HepG2 (cell line): ENCODE results near the gene STX10. TPM values are rescaled to one million over a fixed set of nuclear protein-coding genes. Genes with fewer than 3 reads are reported as not detected.

Experiments
- BRD4 ChIP-seq: sonication (generic); formaldehyde crosslinking; IDR thresholded peaks from 2 replicates; pipeline ENCODE4 v1.4.0; 2020; ENCODE audit warnings: missing genetic modification reagents
- CAMTA2 ChIP-seq: sonication (generic); formaldehyde crosslinking; IDR thresholded peaks from 2 replicates; pipeline ENCODE4 v1.4.0; 2020; ENCODE audit warnings: mild to moderate bottlenecking, missing genetic modification reagents, borderline replicate concordance
- CCDC6 ChIP-seq: sonication (generic); formaldehyde crosslinking; IDR thresholded peaks from 2 replicates; pipeline ENCODE4 v1.8.1; 2022; ENCODE audit warnings: mild to moderate bottlenecking, missing genetic modification reagents, moderate library complexity
- CREBL2 ChIP-seq: sonication (generic); formaldehyde crosslinking; IDR thresholded peaks from 2 replicates; pipeline ENCODE4 v1.8.1; 2023; ENCODE audit warnings: missing genetic modification reagents, mild to moderate bottlenecking, borderline replicate concordance
- HNRNPUL1 ChIP-seq: fragments of 200-400 bp; formaldehyde crosslinking; IDR thresholded peaks from 2 replicates; pipeline ENCODE4 v1.6.1; 2017; ENCODE audit warnings: low read depth, mild to moderate bottlenecking, low read length, moderate library complexity
- JUND ChIP-seq: sonication (generic); formaldehyde crosslinking; IDR thresholded peaks from 2 replicates; pipeline ENCODE4 v1.8.0; 2022; ENCODE audit warnings: mild to moderate bottlenecking, missing genetic modification reagents
- MXI1 ChIP-seq: IDR thresholded peaks from 3 replicates; pipeline ENCODE4 v1.6.1; 2012; ENCODE audit warnings: low read depth, low read length, inconsistent platforms, borderline replicate concordance
- PAXIP1 ChIP-seq: sonication (generic); formaldehyde crosslinking; conservative IDR thresholded peaks from 2 replicates; pipeline ENCODE4 v1.4.0; 2020; ENCODE audit warnings: mild to moderate bottlenecking, missing genetic modification reagents, moderate library complexity
- PHF5A ChIP-seq: IDR thresholded peaks from one replicate; pipeline ENCODE4 v1.6.1; 2018; ENCODE audit warnings: low read depth, missing genetic modification reagents; ENCODE audit not compliant: unreplicated experiment
- TCF7 ChIP-seq: sonication (generic); IDR thresholded peaks from 2 replicates; pipeline ENCODE4 v1.6.1; 2016; ENCODE audit warnings: antibody characterized with exemption, low read depth
- ZMYM4 ChIP-seq: sonication (generic); formaldehyde crosslinking; IDR thresholded peaks from 2 replicates; pipeline ENCODE4 v1.8.1; 2023; ENCODE audit warnings: mild to moderate bottlenecking, missing genetic modification reagents
- ZNF136 ChIP-seq: sonication (generic); formaldehyde crosslinking; IDR thresholded peaks from 2 replicates; pipeline ENCODE4 v1.8.1; 2022; ENCODE audit warnings: low read depth, mild to moderate bottlenecking, moderate library complexity, missing genetic modification reagents
- ZNF253 ChIP-seq: sonication (generic); formaldehyde crosslinking; IDR thresholded peaks from 2 replicates; pipeline ENCODE4 v1.8.0; 2022; ENCODE audit warnings: mild to moderate bottlenecking, missing genetic modification reagents, borderline replicate concordance
- ZNF337 ChIP-seq: sonication (generic); formaldehyde crosslinking; IDR thresholded peaks from 2 replicates; pipeline ENCODE4 v1.5.1; 2020; ENCODE audit warnings: missing genetic modification reagents, low read depth, mild to moderate bottlenecking, borderline replicate concordance
- ZNF441 ChIP-seq: sonication (generic); formaldehyde crosslinking; IDR thresholded peaks from 2 replicates; pipeline ENCODE4 v1.7.0; 2021; ENCODE audit warnings: missing genetic modification reagents, borderline replicate concordance
- ZNF678 ChIP-seq: sonication (generic); formaldehyde crosslinking; IDR thresholded peaks from 2 replicates; pipeline ENCODE4 v1.4.0; 2020; ENCODE audit warnings: mild to moderate bottlenecking, missing genetic modification reagents
- ZNF773 ChIP-seq: sonication (generic); formaldehyde crosslinking; IDR thresholded peaks from 2 replicates; pipeline ENCODE4 v1.4.0; 2020; ENCODE audit warnings: missing genetic modification reagents, borderline replicate concordance
- ZNF891 ChIP-seq: sonication (generic); formaldehyde crosslinking; IDR thresholded peaks from 2 replicates; pipeline ENCODE4 v1.5.0; 2020; ENCODE audit warnings: mild to moderate bottlenecking, missing genetic modification reagents
- ZSCAN20 ChIP-seq: sonication (generic); formaldehyde crosslinking; IDR thresholded peaks from 2 replicates; pipeline ENCODE4 v1.4.0; 2020; ENCODE audit warnings: missing genetic modification reagents, mild to moderate bottlenecking, borderline replicate concordance
- polyA plus RNA-seq, 8 experiments: library from polyadenylated mRNA; depleted of rRNA in 3 of 8; stranded (reverse) in 7 of 8; unstranded in 1 of 8; fragments of >200 nt; fragmentation: Illumina TruSeq in 4 of 8; extraction: Trizol in 4 of 8; gene quantifications; 2 replicates each; pipeline versions ENCODE4 v1.2.1 to v1.2.3, GENCODE V29; 2011 to 2016; ENCODE audit warnings: low read depth in 4 of 8, missing spikeins in 1 of 8, mixed read lengths in 1 of 8; ENCODE audit not compliant: insufficient read depth in 1 of 8
- total RNA-seq, 5 experiments: library from RNA; depleted of rRNA; stranded (reverse); fragments of >200 nt; fragmentation: Illumina TruSeq; extraction: Trizol; gene quantifications; 2 replicates each; pipeline ENCODE4 v1.2.3, GENCODE V29; 2016; ENCODE audit warnings: low read depth in 1 of 5
- TF ChIP-seq, protein P1 (sequence below): IDR thresholded peaks from 2 replicates; pipeline ENCODE4 v1.6.1; 2016
- TF ChIP-seq, protein P2 (sequence below): sonication (generic); formaldehyde crosslinking; IDR thresholded peaks from 2 replicates; pipeline ENCODE4 v1.9.0; 2022; ENCODE audit warnings: missing genetic modification reagents, mild to moderate bottlenecking, borderline replicate concordance

The STX10 gene
- total and polyA plus RNA-seq, 2 of the 13 experiments (the other 11 are each of a cell fraction or from before 2014, with no cell fraction given), result 47.9 to 66.4 TPM

DNA sequence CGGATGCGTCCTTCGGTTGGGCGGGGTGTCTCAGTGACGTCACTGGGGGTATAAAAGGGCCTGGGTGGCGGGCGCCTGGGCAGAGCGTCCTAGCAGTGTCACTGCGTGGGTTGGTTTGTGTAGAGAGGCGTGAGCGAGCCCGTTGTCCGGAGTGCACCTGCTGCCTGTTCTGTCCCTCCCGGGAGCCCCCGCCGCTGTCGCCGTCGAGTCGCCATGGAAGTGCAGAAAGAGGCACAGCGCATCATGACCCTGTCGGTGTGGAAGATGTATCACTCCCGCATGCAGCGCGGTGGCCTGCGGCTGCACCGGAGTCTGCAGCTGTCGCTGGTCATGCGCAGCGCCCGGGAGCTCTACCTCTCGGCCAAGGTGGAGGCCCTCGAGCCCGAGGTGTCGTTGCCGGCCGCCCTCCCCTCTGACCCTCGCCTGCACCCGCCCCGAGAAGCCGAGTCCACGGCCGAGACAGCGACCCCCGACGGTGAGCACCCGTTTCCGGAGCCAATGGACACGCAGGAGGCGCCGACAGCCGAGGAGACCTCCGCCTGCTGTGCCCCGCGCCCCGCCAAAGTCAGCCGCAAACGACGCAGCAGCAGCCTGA is 2.9 kb upstream of the STX10 start (continued):
- no peak for TF ChIP-seq PAXIP1
- TF ChIP-seq ZNF678, result no peak
- TF ChIP-seq, protein P1, sequence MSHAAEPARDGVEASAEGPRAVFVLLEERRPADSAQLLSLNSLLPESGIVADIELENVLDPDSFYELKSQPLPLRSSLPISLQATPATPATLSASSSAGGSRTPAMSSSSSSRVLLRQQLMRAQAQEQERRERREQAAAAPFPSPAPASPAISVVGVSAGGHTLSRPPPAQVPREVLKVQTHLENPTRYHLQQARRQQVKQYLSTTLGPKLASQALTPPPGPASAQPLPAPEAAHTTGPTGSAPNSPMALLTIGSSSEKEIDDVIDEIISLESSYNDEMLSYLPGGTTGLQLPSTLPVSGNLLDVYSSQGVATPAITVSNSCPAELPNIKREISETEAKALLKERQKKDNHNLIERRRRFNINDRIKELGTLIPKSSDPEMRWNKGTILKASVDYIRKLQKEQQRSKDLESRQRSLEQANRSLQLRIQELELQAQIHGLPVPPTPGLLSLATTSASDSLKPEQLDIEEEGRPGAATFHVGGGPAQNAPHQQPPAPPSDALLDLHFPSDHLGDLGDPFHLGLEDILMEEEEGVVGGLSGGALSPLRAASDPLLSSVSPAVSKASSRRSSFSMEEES (CRISPR knock-in tag), result peak; percentile 55
- no peak; the same call in 1 of the 2 replicates for TF ChIP-seq CCDC6 (CRISPR knock-in tag)
- 0 out of 2 replicates have a peak, but pooled peaks have one; percentile 30 for TF ChIP-seq ZNF136 (CRISPR knock-in tag)
- TF ChIP-seq ZNF337 (CRISPR knock-in tag), result no peak
- TF ChIP-seq ZNF773 (CRISPR knock-in tag), result no peak
- peak; percentile 71; the same call in 1 of the 3 replicates for TF ChIP-seq MXI1
- TF ChIP-seq PHF5A (CRISPR knock-in tag), result no peak
- 0 out of 2 replicates have a peak, but pooled peaks have one; percentile 25 for TF ChIP-seq BRD4
- TF ChIP-seq ZNF891 (CRISPR knock-in tag), result no peak
- TF ChIP-seq CREBL2 (CRISPR knock-in tag), result no peak; the same call in 1 of the 2 replicates
- TF ChIP-seq HNRNPUL1, result no peak
- no peak for TF ChIP-seq ZSCAN20
- no peak for TF ChIP-seq ZNF253 (CRISPR knock-in tag)
- TF ChIP-seq JUND, result peak; percentile 38; the same call in 1 of the 2 replicates
- 0 out of 2 replicates have a peak, but pooled peaks have one; percentile 22 for TF ChIP-seq ZMYM4 (CRISPR knock-in tag)
- TF ChIP-seq ZNF441, result no peak; the same call in 1 of the 2 replicates
- TF ChIP-seq, protein P2, sequence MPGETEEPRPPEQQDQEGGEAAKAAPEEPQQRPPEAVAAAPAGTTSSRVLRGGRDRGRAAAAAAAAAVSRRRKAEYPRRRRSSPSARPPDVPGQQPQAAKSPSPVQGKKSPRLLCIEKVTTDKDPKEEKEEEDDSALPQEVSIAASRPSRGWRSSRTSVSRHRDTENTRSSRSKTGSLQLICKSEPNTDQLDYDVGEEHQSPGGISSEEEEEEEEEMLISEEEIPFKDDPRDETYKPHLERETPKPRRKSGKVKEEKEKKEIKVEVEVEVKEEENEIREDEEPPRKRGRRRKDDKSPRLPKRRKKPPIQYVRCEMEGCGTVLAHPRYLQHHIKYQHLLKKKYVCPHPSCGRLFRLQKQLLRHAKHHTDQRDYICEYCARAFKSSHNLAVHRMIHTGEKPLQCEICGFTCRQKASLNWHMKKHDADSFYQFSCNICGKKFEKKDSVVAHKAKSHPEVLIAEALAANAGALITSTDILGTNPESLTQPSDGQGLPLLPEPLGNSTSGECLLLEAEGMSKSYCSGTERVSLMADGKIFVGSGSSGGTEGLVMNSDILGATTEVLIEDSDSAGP (CRISPR knock-in tag), result peak; percentile 49; the same call in 1 of the 2 replicates
- TF ChIP-seq CAMTA2 (CRISPR knock-in tag), result no peak
- no peak for TF ChIP-seq TCF7
